NCI-H187 (cell line): Measurements from ENCODE around the gene NAP1L4.
"Not testable (repeated sequence)": the region's sequence is repeated elsewhere in the genome, so short reads cannot be mapped to it uniquely, and the experiment has no call there.

ENCODE experiments used
- DNase-seq, 2 experiments: peaks; one replicate each; lab custom pipeline; 2025; lab: John Stamatoyannopoulos, UW

NAP1L4 gene

GRCh38 chr11:2905299-2905698, 86.8 kb downstream of the NAP1L4 start:
- DNase-seq, result not testable (repeated sequence)

- DNase-seq, result no peak
These were observed 87.7 kb downstream of the NAP1L4 start for GRCh38 chr11:2904153-2905052.

- DNase-seq, result no peak
These were observed 88.5 kb downstream of the NAP1L4 start for GRCh38 chr11:2903672-2904011.

- no peak for DNase-seq
These were observed 89.1 kb downstream of the NAP1L4 start for GRCh38 chr11:2902784-2903671.

GRCh38 chr11:2901854-2902783, 90.0 kb downstream of the NAP1L4 start:
- peak in 1 of 2 experiments; percentile 15 for DNase-seq

GRCh38 chr11:2901196-2901796, 90.8 kb downstream of the NAP1L4 start:
- no peak for DNase-seq

- DNase-seq, result no peak
These were observed 92.9 kb downstream of the NAP1L4 start for GRCh38 chr11:2899080-2899783.

- no peak for DNase-seq
These were observed 93.6 kb downstream of the NAP1L4 start for GRCh38 chr11:2898366-2899079.

GRCh38 chr11:2897048-2897447, 95.1 kb downstream of the NAP1L4 start:
- DNase-seq, result no peak

GRCh38 chr11:2896047-2896446, 96.1 kb downstream of the NAP1L4 start:
- DNase-seq, result no peak
